Stimulated activated CD8-positive, alpha-beta memory T cell treated with anti-CD3 and anti-CD28 coated beads, Interleukin-15, amount 100 ng/mL, for 48 hours (primary cell): ENCODE measurements around the gene SPATA19.

Experiments
- DNase-seq, 2 donors: peaks; one replicate each; pipeline ENCODE4 v3.0.0-alpha.2; 2020; ENCODE audit warnings: low read depth in 2 of 2

SPATA19 gene

DNA sequence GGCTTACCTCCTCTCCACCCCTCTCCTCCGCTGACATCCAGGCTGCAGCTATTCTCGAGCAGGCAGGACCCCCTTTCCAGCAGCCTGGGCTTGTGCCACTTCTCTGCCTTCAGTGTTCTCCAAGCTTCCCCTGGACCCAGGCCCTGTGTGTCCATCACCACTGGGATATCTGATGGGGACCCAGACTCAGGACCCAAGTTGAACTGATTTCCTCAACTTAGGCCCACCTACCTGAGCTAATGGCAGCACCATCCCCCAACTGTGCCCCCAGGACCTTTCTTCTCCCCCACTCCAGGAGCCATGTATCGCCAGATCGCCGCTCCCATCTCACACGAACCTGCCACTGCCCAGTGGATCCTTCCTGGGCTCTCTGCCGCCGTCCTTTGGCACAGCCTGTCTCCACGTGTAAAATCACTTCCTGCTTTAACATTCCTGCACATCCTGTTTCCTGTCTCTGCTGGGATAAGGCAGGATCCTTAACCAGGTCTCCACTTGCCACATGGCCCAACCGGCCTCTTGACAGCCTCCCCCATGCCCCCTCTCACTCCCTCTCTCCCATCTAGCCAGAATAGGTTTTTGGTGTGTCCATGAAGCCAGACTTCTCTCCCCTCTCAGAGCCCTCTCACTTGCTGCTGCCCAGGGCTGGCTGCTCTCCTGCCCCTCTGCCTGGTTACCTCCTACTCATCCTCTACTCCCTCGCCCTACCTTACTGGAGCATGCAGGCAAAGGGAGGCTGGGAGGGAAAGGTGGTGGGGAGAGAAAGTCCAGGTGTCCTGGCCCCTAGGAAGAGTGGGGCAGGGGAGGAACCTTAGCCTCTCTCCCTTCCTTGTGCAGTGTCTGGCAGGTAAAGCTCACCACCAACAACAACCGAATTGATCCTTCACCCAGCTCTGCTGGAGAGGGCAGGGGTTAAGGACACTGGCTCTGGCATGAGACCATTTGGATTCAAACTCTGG, 9.4 kb downstream of the SPATA19 start:
- no peak for DNase-seq

GRCh38 chr11:133834682-133835592, 10.4 kb downstream of the SPATA19 start:
- peak; percentile 36 to 45 for DNase-seq

DNA sequence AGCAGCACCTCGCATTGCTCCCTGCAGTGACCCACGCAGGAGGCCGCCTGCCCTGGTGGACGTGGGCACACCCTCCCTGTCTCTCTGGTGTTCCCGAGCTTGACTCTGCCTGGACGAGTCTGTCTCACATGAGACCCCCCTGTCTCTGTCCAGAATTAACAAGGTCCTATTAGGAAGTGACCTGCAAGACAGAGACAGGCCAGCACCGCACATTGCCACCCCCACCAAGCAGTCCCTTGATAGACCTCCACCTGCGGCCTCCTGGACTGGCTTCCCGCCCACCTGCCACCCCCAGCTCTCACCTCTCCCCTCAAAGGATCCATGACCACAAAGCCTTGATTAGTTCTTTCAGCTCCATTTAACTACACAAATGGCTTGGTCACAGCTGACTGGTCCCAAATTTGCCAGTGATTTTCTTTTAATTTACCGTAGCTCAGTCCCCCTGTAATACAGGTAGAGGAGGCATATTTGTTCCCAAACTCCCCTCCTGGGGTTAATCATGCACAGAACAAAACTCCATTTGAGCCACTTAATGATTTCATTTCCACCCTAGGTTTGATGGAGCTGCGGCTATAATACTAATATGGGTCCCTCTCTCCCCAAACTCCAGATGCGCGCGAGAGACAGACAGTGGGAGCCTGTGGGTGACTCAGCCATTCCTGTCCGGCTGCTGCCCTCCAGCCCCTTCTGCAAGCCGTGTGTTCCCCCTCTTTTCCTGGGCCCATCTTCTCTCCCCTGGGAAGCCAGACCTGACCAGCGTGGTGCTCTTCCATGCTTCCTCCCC, 11.2 kb downstream of the SPATA19 start:
- DNase-seq: no peak

DNA sequence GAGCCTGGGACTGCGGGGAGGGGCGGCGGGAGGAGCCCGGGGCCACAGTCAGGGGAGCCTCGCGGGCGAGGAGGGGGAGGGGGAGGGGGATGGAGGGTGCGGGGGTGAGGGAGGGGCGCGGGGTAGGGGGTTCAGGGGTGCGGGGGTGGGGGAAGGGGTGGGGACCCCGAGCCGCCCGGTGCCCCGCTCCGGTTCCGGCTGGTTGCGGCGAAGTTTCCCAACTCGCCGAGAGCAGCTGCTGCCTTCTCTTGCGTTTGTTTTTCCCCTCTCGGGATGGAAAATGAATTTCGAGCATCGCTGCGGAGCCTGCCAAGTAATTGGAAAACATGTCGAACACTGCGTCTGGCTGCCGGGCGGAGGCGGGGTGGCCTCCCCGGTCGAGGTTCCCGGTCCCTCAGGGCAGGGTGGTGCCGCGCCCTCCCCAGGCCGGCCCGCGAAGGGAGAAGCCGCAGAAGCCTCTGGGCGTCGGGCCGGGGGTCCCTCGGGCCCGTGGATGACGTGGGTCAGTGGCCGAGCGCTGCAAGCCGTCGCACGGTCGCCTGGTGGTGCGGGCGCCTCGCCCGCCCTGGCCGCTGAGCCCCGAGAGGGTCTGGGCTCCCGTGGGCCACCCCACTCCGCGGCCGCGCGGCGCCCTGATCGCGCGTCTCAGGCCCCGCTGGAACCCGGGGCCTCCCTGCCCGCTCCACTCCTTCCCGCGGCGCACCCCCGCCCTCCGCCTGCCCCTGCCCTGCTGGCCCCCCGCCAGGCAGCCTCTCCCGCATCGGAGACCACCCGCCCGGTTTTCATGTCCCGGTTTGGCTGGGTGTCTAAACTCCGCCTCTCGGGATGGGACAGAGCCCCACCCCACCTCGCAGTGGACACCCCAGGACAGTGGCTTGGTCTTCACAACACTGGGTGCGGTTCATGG, 12.1 kb downstream of the SPATA19 start:
- no peak for DNase-seq

DNA sequence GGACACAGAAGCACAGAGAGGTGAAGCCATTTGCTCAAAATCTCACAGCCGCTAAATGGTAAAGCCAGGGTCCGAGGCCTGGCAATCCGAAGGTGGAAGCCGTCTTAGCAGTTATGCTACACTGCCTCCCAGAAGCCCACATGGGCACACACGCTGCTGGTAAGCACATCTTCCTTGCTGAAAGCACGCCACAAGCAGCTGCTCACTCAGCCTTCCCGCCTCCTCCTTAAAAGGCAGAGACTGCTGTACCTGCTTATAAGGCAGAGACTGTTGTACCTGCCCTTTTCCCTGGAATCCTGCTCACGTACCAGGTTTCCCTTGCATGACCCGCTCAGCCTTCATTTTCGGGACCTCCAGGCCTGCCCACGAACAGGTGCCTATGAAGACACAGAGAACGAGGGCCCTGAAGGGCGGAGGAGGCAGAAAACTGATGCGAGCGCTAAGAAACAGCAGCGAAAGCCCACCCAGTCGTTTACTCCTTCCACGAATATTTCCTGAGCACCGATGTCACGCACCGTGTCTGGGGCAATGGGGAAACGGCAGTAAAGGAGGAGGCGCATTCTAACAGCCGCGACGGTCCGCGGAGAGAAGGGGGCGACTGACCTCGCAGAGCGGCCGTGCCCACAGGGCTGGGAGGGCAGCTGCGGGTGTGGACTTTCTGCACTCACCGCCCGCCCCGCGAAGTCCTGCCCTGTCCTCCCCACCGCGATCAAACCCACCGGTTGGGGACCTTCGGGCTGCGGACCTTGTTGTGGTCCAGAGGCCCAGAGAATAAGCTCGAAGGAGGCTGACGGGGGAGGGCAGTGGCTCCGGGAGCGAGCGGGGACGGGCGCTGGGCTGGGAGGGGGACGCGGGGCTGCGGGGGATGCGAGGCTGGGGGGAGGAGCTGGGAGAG, 13.0 kb downstream of the SPATA19 start:
- DNase-seq: no peak

DNA sequence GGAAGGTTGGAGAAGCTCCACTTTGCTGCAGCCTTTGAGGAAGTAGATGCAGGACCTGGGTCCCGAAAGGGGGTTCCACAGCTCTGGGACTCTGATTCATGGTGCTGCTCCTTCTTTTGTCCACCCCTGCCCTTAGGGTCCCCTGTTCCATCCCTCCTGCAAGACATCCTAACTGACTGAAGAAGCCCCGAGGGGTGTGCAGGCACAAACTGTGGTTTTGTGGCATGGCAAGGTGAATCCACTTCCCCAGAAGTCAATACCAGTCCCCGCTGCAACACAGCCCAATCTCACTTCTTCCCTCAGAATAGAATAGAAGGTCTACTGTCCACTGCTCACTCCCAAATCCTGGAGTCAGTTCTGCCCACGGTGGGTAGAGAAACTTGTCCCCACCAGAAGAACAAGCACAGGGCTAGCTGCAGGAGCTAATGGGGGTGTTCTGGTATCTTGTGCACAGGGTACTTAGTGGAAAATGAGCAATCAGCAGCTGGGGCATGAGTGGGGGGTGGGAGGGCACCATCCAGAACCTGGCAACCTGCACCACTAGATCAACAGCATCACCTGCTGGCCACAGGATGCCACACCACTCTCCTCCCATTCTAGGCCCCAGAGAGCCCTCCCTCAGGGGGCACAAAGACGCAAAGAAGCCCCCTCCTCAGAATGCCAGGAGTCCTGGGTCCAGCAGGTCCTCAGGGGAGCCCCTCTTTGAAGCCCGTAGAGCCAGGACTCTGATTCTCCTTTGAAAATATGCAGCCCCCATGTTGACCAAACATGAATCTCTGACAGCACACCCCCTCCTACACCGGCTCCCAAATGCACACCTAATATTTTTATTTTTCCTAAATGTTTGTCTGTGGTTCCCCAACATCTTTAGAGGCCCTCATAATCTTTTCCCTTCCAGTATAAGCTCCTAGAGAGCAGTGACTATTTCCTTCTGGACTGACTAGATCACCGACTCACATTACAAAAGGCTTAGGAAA, 14.1 kb downstream of the SPATA19 start:
- DNase-seq: no peak

- no peak for DNase-seq
These were observed 15.7 kb downstream of the SPATA19 start for GRCh38 chr11:133829566-133829965.

- DNase-seq: no peak
These were observed 16.4 kb downstream of the SPATA19 start for GRCh38 chr11:133828871-133829270.

DNA sequence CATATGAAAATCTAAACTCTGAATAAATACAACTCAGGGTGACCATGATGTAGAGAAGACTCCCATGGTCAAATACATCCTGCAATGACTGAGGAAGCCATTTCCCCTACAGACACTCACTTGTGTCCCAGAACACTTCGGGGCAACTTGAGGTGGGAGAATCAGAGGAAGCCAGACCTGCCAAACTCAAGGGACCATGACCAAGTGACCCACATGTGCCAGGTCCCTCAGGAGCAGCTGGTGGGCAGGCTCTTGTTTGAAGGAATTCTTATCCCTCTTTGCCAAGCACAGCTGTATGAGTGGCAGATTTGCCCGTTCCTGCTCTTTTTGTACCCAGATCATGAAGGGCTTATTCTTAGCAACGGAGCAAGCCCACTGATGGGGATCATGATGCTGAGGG, 17.8 kb downstream of the SPATA19 start:
- no peak for DNase-seq

GRCh38 chr11:133826866-133827265, 18.4 kb downstream of the SPATA19 start:
- DNase-seq: no peak

- DNase-seq: no peak
These were observed 19.6 kb downstream of the SPATA19 start for GRCh38 chr11:133825666-133826065.

DNA sequence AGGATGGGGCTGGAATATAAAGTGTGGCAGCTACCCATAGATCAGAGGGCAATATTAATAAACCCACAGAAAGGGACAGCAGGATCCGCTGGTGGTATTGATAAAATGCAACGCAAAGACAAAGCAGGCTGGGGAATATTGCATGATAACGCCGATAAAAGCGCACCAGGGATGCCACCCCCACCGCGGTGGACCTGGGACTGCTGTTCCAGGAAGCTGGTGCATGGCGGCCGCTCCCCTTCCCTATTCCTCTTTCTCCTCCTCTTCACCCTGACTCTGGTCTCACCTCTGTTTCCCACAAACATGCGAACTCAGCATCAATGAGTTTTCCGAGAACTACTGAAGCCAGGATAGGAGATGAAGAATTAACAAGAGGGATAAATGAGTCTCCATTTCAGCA, 20.2 kb downstream of the SPATA19 start:
- DNase-seq: no peak

GRCh38 chr11:133824593-133824992, 20.7 kb downstream of the SPATA19 start:
- DNase-seq: no peak

DNA sequence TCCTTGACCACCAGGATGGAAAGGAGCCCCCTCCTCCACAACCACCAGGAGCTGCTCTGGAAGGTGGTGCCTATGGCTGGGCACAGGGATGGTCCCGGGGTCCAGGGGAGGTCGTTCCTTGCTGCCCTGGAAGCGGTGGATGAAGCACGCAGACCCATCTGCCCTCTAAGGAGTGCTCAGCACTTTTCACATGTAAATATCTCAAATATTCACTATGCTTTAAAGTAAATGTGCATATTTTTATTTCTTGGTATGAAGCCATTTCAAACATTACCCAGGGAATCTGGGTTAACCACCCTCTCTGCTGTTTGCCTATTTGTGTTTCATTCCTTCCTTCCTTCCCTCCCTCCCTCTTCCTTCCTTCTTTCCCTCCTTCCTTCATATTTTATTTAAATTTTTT, 21.7 kb downstream of the SPATA19 start:
- no peak for DNase-seq

DNA sequence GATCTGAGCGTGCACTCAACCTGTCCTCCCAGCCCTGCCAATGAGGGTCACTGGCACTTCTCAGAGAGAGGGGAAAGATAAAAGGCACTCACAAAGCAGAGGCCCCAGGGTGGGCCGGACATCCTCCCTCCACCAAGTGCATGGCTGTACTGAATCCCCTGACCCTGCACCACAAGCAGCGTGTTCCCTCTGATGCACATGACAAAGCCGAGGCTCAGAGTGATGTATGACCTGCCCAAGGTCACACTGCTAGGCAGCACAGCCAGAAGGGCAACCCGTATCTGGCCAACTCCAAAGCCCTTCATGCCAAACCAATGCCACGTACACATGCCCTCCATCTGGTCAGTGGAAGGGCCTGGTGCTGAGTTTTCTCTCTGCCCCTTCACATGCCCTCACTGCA, 22.1 kb downstream of the SPATA19 start:
- DNase-seq: no peak

GRCh38 chr11:133821776-133822175, 23.5 kb downstream of the SPATA19 start:
- DNase-seq: no peak

DNA sequence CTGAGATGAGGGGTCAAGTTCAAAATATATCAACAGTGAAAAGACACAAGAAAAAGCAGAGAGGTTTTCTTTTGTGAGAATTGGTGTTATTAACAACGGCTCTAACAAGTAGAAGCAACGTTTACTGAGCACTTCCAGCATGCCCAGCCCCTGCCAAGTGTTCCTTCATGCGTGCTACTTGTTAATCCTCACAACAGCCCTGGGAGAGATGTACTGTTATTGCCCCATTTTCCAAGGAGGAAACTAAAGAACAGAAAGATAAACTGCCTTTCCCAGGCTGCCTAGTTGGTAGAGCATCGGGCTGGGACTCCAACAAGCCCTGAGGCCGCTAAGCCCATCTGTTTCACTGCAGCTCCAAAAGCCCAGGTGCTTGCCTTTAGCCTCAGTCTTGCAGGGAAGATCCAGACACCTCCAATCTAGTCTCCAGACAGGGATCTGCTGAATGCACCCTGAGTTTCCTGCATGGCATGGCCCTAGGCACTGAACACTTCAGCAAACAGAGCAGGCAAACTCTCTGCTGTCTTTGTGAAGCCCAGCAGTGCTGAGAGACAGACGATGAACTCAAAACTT, 25.5 kb downstream of the SPATA19 start:
- DNase-seq: no peak

DNA sequence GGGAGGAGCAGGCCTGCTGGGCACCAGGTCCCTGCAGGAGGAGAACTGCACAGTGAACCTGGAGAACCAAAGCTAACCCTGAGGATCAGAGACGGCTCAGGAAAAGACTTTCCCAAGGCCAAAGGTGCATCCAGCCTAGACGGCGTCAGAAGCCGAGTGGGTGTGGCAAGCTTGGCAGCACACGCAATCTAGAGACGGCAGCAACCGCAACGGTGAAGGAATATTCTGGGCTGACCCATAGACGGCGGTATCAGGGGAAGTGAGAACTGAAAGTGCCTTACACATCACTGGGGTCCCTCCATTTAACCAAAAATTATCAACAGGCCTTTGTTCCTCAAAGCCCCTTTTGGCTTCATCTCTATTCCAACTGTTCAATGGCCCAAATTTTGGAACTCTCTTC, 26.2 kb downstream of the SPATA19 start:
- DNase-seq: no peak
